Measurements from ENCODE around the gene FUT4.

DNA sequence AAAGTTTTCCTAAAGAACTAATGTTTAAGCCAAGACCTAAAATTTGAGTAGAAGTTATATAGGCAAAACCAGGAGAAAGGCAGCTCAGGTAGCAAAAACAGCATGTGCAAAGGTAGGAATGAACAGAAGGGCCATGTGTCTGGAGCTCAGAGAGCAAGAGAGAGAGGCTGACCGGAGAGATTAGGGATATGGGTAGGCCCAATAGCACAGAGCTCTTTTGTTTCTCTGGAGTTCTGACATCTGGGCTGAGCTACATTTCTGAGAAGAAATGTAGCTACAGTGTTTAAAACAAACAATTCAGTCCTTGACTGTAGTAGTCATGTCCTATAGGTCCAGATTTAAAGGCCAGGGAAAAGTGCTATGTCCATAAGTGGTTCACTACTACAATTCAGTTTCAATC lies 27.0 kb upstream of the FUT4 start:
- TF ChIP-seq POLR2A (IDR thresholded peaks at IDR 0.05; ENCODE audit: low read length): no peak
- TF ChIP-seq GATA1 (IDR thresholded peaks at IDR 0.05; ENCODE audit: low read depth, low read length): no peak
